CD4-positive, alpha-beta T cell treated with Interferon alpha-2 for 1 hour (primary cell): ENCODE results near the gene PCK1.

Source experiments
- DNase-seq, 2 donors: peaks; one replicate each; pipeline ENCODE4 v3.0.0-alpha.2; 2020 to 2022

The PCK1 gene

DNA sequence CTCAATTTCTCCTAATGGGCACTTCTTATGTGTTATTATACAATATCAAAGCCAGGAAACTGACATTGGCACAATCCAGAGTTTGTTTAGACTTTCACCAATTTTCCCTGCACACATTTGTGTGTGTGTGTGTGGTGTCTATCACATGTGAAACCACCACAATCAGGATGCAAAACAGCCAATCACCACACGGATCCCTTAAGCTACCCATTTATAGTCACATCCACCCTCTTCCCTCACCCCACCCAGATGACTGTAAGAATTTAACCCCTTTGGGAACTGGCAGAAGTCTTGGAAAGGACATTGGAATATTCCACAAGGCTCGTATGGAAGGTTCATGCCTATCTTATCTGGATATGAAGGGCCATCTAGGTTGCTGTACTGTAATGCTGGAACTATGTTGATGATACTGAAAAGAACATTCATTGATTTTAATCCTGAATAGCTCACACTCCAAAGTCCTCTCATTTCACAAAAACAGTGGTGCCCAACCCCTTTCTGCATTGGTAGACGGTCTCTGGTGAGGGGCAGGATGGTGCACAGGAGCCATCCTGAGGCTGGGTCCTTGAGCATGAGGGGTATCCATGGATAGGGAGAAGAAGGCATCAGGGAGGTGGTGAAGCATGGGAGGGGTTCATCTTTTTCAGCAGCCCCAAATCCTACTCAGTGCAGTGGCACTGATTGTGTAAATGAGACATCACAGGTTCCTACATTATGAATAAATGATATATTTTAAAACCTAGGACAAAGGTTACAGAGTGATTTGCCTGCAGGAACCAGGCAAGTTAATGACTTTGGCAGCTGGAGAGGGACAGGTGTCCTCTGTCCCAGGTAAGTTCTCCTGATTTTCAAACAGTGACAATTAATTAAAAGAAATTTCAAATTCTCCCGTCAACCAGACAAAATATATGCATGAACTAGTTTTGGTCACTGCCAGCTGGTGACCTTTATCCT lies 23.9 kb upstream of the PCK1 start:
- DNase-seq = no peak

DNA sequence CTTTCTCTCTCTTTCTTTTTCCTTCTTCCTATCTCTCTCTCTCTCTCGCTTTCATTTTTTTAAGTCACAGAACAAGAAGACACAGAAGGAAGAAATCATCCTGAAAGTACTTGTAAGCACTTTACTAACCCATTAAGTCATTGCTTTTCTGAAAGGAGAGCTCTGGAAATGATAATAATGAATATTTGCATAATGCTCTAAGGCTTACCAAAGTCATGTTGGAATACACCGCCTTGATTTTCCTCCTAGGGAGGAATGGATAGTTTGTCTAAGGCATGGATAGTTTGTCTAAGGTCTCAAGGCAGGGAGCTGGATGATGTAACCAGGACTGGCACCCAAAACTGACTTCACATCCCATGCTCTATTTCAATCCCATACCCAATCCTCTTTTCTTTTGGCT lies 23.1 kb upstream of the PCK1 start:
- DNase-seq = no peak

DNA sequence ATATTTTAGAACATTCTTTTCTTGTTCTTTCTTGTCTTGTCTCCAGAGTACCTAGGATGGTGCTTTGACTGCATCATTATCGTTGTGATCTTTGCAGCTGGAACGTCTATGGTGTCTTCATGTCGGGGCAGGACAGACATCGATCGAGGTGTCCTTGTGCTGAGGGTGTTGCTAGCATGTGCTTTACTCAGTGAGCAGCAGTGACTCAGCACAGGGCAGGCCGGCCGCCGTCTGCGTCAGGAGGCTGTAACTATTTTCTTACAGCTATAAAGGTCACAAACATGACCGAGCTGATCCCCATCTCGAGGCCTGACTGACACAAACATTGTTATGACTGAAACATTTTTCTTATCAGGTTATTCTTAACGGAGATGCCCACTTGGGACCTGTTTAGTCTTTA lies 21.0 kb upstream of the PCK1 start:
- no peak for DNase-seq

DNA sequence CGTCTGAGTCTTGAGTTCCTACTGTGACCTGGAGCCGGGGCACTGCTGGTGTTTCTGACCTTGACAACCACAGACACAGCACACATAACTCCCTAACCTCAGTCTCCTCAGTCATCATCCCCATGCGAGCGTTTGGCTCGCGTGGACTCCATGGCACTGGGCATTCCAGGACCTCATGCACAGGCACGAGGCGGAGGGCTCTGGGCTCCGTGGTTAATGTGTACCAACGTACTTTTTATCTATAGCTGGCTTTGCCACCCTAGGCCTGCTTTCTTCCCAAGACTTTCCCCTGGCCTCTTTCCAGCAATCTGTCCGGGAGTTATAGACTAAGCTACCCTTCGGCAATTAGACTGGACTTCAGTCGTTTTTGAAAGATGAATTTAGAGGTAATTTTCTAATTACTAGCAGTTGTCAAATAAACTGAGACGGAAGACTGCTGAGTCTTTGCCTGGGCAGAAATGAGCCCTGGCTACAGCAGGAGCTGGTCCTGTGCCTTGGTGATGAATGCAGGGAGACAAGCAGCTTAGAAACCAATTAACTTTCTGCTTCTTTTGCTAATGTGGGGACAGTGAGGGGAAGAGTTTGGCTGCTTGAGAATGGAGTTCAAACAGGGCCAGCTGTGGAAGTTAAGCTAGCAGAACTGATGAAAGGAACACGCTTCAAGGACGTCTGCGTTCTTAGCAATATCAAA lies 19.9 kb upstream of the PCK1 start:
- no peak for DNase-seq

DNA sequence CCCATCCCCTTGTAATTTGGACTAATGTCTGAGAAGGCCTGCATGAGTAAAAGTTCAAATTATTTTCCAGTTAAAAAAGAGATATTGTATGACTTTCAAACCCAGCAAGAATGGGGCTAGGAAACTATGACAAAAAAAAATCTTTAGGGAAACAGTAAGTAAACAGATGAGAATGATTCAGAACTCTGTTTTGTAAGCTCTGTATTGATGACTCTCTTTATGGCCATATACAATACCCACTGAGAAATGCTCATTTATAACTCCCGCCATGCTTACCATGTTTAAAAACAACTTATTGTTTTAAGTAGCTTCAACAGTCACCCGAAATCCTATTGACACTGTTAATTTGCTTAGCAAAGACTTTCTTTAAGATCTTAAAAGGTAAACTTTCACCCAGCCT lies 17.2 kb upstream of the PCK1 start:
- no peak for DNase-seq

DNA sequence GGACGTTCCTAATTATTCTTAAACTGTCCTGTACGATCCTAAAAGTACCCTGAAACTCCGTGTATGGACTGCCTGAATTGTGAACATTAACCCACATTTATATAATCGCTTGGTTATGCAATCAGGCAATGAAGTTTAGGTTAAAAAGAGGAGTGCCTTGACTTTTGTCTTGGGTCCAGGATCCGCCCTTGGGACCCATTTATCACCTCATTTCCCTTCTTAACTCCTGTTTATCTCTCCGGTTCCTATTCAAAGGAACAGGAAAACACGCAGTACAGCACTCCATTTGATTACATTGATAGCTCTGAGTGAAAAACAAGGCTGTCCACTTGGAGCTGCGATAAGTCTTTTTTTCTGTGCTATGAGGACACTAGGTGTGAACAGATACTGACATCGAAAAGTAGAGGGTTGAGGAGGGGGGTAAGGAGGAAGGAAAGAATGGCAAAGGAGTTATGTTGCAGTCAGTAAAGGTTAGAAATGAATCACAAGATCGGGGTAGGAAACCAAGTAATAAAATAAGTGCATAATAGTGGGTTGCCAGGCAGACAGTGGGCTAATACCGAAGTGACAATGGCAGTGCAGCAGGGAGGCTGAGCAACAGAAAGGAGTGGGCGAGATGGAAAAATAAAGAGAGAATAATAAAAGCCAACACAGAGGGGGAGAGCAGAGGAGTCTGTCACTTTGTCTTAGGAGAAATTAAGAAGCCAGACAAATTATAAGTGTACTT lies 15.9 kb upstream of the PCK1 start:
- DNase-seq = no peak

DNA sequence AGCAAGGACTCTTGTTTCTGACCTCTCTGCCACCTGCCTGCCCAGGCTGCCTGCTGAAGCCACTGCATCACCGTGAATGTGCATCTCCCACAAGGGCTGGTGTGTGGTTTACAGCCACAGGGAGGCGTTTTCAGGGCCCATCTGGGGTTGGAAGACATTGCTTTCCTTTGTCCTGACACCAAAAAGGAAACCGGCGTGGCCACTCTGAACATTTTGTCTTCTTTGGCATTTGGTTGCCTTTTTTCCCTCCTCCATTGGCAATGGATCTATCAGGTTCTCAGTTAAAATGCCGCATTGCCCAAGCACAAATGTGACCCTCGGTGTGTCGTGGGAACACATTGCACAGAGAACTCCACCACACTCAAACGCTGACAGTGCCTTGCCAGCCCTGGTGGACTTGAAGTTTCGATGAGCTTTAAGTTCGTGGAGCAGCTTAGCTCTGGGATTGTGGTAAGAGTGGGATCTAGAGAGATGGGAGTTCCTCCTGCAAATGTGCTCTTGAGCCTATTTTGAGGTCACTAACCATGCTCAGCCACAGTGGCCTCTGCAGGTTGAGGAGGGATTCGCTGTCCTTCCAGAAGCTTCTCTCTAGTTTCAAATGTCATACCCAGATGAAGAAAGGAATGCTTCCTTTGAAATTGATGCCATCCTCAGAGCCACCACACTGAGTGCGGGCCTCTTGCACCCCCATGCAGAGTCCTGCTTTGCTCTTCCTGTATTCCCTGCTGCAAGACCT lies 14.8 kb upstream of the PCK1 start:
- DNase-seq = no peak

DNA sequence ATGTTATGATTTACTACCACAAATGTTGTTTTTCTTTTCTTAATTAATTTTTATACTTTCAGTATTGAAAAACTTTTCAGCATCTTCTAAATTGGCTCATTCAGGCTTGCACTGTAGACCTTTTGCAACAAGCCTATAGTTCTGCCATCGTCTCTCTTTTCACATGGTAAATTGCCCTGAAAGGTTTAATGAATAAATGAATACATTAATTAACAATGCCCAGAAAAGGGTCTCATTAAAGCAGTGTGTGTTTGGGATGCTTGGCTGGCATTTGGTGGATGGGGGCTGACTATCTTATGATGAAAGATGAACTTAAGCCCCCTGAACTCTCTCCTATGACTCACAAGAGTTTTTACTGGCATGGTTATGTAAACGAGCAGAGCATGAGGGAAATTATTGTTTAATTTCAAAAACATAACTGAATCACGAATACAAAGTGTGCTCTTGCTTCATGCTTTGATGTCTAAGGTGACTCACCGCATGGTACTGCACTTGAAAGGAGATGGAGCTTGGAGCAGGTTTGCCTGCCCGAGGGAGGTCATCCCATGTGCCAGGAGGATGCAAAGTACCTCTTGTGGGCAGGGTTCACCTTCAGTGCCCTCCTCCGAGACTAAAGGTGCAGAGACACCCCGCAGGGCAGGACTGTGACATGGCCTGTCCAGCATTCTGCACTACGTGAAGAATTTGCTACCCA lies 13.8 kb upstream of the PCK1 start:
- DNase-seq = no peak

DNA sequence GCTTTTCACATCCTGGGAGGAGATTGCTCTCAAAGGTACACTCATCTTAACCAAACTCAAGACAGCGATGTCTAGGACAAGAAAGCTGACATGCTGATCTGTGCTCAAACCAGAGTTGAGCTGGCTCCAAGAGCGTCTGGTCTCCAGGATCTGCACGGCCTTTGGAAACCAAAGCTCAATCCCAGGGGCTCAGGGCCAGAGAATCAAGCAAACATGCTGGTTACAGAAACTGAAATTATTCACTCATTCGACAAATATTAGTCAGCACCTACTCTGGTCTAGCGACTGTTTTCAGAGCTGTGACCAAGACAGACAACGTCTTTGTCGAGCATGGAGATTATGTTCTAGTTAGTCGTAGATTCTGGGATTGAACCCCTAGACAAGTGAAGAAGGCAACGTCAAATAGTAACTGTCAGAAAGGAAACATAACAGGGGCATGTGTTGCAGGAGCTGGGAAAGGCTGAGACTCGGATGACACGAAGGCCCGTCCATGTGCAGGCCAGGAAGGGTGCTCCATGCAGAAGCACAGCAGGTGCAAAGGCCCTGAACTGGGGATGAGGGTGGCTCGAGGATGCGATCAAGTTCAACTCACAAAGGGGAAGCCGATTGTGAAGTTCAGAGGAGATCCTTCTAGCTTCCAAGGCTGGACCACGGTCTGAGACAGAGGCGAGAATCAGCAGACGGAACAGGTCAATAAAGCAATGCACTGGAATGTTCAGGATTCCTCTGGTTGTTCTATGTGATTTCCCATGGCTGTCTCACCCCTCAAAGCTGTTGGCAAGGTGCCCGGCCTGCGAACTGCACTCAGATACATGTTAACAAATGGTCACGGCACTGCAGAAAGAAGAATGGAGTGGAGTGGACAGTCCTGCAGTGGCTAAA lies 12.5 kb upstream of the PCK1 start:
- no peak for DNase-seq

DNA sequence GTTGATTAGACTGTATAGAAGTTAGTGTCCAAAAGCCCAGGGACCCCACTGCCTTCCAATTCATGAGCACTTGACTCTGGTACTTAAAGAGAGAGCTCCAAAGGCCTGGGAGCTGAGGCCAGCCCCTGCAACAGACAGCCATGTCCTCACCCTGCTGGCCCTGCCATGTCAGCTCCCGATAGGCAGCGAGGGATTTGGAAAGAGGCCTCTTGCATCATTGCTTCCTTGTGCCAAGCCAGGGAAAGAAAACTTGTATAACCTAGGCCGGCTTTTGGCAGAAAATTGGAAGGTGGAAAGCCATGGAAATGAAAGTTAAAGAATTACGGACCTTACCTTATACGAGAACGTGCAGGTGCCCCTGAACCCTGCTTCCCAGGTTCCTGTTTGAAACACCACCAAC lies 8.4 kb upstream of the PCK1 start:
- no peak for DNase-seq

DNA sequence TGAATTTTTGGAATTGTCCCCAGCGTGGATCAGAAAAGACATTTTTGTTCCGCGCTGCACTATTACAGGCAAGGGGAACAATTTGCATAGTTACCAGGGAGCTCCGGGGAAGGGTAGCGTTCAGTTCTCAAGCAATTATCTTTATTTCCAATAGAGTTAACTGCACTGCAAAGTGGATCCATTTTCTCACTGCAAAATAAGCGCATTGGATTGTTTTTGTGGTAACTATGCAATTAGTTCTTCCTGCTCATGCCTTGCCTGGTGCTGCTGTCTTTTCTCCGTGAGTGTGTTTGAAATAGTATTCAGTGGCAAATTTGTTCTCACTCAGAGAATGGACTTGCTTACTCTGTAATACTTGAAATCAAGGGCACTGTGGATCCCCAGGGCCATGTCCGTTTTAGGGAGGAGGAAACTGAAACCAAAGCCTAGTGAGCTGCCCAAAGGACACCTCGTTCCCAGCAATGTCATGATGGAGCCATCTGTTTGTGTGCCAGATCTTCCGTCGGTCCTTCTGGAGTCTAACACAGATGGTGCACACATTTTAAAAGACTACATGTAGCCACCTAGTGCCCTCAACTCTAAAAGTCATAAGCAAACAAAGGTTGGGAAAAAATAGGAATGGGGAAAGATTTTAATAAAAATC lies 7.4 kb upstream of the PCK1 start:
- no peak for DNase-seq

DNA sequence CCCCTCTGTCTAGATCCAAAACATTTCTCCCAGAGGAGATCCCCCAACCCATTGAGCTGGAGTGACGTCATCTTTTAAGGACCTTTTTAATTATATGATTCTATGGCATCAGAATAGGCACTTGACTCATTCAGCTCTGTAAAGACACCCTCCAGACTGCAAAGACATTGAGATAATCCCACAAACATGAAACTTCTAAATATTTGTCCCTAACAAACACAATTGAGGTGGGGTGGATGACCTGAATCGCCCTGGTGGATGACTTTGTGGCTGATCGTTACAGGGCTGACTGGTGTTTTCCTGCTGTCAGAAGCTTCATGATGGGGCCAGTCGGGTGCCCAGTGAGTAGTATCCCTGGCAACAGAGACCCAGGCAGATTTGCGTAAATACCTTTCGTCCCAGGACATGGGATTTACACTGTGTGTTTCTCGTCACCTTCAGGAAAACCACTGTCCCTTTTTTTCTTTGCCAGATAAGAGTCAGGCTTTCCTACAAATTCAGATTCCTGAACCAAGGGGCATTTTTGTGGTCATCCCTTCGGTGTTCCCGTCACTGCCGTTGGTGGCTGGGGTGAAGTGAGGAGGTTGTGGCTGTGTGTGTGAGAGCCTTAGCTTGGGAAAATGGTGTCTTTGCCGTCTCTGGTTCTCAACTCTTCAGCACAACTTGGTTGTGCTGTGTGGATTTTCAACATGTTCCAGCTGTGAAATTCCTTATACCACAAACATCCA lies 5.3 kb upstream of the PCK1 start:
- DNase-seq = no peak

DNA sequence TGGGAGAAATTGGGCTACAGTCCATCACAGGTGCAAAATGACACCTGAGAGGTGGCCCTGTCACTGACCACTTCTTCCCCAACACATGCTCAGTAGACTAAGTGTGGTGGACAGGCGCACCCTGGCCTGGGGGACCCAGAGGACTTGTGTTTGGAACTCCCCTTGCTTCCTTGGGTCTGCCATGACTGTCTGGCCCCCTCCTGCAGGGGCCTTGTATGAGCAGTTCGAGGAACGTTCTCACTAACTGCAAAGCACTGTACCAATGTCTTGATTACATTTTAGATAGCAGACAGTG lies 4.0 kb upstream of the PCK1 start:
- DNase-seq = no peak

DNA sequence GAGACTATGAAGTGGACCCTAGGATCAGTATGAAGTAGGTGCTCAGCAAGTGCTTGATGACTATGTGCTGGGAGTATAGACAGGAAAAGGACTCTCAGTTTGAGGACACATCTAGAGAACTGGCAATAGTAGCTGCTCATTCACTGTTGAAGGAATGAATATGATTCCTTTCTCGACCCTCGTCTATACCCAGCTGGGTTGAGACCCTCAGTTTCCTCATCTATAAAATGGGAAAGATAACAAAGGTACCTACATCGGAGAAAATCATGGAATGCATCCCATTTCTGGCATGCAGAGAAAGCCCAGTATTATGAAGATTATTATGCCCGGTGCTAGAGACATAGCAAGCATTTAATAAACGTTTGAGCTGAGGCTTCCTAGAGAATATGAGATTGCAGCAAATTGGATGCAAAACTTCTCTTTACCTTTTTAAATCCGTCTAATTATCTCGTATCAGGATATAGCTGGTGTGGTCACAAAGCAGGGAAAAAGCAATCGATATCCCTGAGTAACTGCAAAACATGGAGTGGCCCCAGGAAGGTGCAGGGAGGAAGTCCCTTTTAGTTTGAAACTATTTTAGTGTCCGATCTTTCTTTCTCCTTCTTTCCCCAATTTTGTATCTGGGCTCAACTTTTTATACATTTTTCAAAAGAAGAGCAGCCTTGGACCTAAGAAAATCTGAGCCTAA lies 2.8 kb upstream of the PCK1 start:
- no peak for DNase-seq

DNA sequence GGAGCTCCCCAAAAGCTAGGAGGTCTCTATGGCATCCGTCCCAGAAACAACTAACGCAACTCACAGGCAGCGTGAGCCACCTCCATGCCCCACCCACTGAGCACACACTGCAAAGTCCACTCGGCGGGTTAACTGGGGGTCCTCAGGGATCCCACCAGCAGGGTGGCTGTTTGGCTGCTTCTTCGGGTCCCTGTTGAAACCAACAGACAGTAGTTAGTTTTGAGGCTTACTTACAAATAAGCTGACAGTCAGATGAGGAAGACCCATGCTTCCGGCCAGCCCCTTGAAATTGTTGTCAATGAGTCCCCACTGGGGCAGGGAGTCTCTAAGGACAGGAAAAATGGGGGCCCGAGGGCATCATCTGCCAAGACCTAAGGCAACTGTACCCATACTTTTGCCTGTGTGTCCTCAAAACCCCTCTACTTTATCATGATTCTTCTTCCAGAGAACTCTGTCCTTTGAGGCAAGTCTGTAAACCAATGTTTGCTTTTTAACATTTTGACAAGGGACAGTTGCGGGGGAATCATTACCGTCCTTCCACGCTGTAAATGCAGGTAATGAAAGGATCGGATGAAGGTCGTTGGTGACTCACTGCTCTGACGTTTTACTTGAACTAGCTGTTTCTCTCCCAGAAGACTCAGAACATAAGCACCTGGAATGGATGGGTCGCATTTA lies 2.2 kb upstream of the PCK1 start:
- no peak for DNase-seq

DNA sequence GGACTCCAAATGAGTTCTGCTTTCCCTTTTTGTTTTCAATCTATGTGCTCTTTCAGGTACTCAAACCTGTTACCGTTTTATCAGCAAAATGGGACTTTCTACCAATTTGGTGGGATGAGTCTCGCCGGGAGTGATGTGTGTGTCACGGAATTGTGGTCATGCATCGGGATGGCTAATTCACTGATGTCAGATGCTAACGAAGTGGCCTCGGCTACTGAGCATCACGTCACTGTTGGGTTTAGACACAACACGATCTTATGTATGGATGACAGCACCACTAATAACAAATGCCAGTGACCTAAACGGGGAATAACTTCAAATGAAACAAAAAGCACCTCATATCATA lies 1.6 kb upstream of the PCK1 start:
- DNase-seq = no peak

DNA sequence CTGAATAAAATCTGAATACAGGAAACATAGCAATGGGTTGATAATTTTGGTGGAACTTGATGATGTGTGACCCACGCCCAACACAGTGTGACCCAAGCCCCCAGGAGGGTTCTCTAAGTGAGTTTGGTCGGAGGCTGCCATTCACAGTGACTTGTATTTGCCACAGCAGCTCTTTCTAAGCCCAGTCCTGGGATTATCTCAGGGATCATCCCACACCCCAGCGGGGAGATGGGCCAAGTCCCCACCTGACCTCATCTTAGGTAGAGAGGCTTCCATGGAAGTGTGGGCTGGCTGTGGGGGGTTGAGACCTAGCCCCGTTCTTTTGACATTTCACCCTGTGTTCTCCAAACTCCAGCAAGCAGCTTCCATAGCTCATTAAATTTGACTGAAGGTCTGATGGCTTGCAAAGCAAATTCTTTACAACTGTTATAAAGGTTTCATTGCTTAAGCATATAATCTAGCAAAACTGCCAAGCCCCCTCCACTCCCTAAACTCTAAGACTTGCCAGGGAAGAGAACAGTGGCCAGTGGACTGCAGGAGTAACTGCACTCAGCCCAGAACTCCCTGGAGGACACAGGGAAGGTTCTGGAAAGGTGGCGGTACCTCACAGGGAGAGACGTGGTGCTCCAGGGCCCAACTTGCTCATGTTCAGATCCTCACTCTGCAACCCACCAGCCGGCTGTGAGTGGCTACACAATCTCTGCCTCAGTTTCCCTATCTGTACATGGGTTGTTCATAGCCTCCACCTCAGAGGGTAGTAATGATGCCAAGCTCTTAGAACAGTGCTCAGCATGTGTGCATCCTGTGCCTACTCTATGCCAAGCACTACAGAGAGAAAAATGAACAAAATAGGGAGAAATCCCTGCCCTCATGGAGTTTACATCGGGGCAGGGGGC lies 1.0 kb upstream of the PCK1 start:
- no peak for DNase-seq
